A549 (cell line): ENCODE measurements around the gene LCN2.
"Not testable (repeated sequence)": the region's sequence is repeated elsewhere in the genome, so short reads cannot be mapped to it uniquely, and the experiment has no call there.

Experiments
- BHLHE40 ChIP-seq: IDR thresholded peaks from 2 replicates; pipeline ENCODE4 v1.6.1; 2012; ENCODE audit warnings: low read depth, low read length, inconsistent platforms
- CBX8 ChIP-seq: fragments of 200-600 bp; sonication (generic); IDR thresholded peaks from 2 replicates; pipeline ENCODE4 v1.6.1; 2016
- E2F6 ChIP-seq: IDR thresholded peaks from 2 replicates; pipeline ENCODE4 v1.6.1; 2012; ENCODE audit warnings: low read depth, borderline replicate concordance
- EP300 ChIP-seq, 2 experiments: fragments of >200 bp; sonication (Bioruptor Twin); formaldehyde crosslinking; IDR thresholded peaks; 2 replicates in 1 of 2; 3 replicates in 1 of 2; pipeline ENCODE4 v1.6.1; 2016 to 2017
- HDAC2 ChIP-seq: fragments of 200-600 bp; sonication (generic); IDR thresholded peaks from 2 replicates; pipeline ENCODE4 v1.6.1; 2016
- MAFK ChIP-seq: fragments of 450-650 bp; IDR thresholded peaks from 2 replicates; pipeline ENCODE4 v1.6.1; 2014; ENCODE audit not compliant: partially characterized antibody
- MYC ChIP-seq: IDR thresholded peaks from 2 replicates; pipeline ENCODE4 v1.6.1; 2012; ENCODE audit warnings: mild to moderate bottlenecking, inconsistent platforms, low read length, improper control_type of control experiment, borderline replicate concordance
- POLR2A ChIP-seq: IDR thresholded peaks from 2 replicates; pipeline ENCODE4 v1.6.1; 2012; ENCODE audit warnings: mild to moderate bottlenecking, low read length
- TF ChIP-seq, protein P1 (sequence below): fragments of >200 bp; sonication (Bioruptor Twin); formaldehyde crosslinking; IDR thresholded peaks from 3 replicates; pipeline ENCODE4 v1.5.1; 2016

- TF ChIP-seq, protein P1, sequence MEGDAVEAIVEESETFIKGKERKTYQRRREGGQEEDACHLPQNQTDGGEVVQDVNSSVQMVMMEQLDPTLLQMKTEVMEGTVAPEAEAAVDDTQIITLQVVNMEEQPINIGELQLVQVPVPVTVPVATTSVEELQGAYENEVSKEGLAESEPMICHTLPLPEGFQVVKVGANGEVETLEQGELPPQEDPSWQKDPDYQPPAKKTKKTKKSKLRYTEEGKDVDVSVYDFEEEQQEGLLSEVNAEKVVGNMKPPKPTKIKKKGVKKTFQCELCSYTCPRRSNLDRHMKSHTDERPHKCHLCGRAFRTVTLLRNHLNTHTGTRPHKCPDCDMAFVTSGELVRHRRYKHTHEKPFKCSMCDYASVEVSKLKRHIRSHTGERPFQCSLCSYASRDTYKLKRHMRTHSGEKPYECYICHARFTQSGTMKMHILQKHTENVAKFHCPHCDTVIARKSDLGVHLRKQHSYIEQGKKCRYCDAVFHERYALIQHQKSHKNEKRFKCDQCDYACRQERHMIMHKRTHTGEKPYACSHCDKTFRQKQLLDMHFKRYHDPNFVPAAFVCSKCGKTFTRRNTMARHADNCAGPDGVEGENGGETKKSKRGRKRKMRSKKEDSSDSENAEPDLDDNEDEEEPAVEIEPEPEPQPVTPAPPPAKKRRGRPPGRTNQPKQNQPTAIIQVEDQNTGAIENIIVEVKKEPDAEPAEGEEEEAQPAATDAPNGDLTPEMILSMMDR = not testable (repeated sequence)
- TF ChIP-seq MAFK; HDAC2; CBX8; MYC; BHLHE40; E2F6; POLR2A; EP300 (IDR thresholded peaks at IDR 0.05): not testable (repeated sequence)
These were observed 13.7 kb upstream of the LCN2 start for GRCh38 chr9:128135561-128135960.
